22Rv1 (cell line): ENCODE results near the gene RPL35.
A peak's percentile ranks its signal among the peaks of the same experiment; 100 is the strongest.

ENCODE experiments used
- H3K27ac ChIP-seq: fragments of 450-650 bp; 2 replicates; pipeline ENCODE4 v1.5.1; 2017
- ZFX ChIP-seq: fragments of 450-650 bp; IDR thresholded peaks from 2 replicates; pipeline ENCODE4 v1.6.1; 2017; ENCODE audit warnings: antibody characterized with exemption, borderline replicate concordance
- TF ChIP-seq, protein P1 (sequence below): fragments of 450-650 bp; IDR thresholded peaks from 2 replicates; pipeline ENCODE4 v1.5.1; 2017; ENCODE audit warnings: mild to moderate bottlenecking

RPL35 gene

DNA sequence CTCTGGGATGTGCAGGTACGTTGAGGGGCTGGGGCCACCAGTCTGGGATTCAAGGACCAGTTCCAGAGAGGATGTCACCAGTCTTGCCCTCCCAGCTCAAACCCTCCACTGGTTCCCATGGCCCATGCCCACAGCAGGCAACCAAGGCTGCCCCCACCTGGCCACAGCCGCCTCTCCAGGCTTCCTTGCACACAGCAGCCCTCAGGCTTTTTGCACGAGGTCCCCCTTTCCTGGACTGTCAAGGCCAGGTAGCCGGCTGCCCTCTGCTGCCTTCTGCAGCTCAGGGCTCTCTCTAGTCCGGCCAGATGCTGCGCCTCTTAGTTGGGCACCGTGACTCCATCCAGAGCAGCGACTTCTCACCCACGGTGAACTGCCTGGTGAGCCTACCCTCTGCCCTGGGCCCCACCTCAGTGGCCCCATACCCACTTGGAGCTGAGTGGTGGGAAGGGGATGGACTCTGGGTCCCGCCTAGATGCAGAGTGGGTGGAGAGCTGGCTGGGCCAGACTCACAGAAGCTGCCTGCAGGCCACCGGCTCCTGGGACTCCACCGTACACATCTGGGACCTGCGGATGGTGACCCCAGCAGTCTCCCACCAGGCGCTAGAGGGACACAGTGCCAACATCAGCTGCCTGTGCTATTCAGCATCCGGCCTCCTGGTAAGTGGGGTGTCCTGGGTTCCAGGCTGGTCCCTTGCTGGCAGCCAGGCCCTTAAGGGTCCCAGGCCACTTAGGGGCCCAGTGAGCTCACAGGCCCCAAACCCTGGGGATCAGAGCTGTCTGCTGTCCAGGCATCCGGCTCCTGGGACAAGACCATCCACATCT is 5.6 kb downstream of the RPL35 start:
- TF ChIP-seq ZFX, result no peak
- TF ChIP-seq, protein P1, sequence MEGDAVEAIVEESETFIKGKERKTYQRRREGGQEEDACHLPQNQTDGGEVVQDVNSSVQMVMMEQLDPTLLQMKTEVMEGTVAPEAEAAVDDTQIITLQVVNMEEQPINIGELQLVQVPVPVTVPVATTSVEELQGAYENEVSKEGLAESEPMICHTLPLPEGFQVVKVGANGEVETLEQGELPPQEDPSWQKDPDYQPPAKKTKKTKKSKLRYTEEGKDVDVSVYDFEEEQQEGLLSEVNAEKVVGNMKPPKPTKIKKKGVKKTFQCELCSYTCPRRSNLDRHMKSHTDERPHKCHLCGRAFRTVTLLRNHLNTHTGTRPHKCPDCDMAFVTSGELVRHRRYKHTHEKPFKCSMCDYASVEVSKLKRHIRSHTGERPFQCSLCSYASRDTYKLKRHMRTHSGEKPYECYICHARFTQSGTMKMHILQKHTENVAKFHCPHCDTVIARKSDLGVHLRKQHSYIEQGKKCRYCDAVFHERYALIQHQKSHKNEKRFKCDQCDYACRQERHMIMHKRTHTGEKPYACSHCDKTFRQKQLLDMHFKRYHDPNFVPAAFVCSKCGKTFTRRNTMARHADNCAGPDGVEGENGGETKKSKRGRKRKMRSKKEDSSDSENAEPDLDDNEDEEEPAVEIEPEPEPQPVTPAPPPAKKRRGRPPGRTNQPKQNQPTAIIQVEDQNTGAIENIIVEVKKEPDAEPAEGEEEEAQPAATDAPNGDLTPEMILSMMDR, result peak; percentile 68
- H3K27ac ChIP-seq, result no peak overlapping the region

DNA sequence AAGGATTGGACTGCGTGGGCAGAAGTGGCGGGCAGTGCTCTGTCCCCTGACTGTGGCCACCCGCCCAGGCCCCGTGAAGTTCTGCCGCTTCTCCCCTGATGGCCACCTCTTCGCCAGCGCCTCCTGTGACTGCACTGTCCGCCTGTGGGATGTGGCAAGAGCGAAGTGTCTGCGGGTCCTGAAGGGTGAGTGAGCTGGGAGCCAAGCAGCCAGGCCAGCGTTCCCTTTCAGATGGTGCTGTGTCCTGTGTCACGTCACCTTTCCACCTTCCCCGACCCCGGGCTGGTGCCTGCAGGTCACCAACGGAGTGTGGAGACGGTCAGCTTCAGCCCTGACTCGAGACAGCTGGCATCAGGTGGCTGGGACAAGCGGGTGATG is 6.2 kb downstream of the RPL35 start:
- TF ChIP-seq, protein P1, result no peak
- TF ChIP-seq ZFX, result no peak
- H3K27ac ChIP-seq, result no peak overlapping the region

DNA sequence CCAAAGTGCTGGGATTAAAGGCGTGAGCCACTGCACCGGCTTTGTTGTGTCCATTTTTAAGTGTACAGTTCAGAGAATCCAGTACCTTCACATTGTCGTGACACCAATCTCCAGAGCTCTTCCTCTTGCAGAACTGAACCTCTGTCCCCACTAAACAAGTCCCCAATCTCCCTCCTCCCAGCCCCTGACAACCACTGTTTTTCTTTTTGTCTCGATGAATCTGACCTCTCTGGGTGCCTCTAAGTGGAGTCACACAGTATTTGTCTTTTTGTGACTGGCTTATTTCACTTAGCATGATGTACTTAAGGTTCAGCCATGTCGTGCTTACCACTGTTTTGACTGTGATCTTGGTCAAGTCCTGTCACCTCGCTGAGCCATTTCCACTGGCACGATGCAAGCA is 6.9 kb downstream of the RPL35 start:
- peak overlapping the region; percentile 27; the same call in 1 of the 2 replicates for H3K27ac ChIP-seq
- TF ChIP-seq, protein P1, result no peak

DNA sequence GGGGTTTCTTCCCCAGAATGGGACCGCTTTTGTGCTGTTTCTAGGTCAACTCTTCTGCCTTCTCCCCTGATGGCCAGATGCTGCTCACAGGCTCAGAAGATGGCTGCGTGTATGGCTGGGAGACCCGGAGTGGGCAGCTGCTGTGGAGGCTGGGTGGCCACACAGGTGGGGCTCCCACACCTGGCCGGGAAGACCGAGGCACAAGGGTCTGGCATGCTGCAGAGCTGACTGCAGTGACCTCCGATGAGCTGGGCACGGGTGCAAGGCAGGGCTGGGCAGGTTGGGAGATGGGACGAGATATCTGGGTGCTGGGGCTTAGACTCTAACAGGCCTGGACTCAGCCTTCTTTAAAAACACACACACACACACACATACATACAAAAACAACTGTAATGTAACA is 7.6 kb downstream of the RPL35 start:
- no peak overlapping the region for H3K27ac ChIP-seq
- no peak for TF ChIP-seq ZFX
- TF ChIP-seq, protein P1, result no peak

DNA sequence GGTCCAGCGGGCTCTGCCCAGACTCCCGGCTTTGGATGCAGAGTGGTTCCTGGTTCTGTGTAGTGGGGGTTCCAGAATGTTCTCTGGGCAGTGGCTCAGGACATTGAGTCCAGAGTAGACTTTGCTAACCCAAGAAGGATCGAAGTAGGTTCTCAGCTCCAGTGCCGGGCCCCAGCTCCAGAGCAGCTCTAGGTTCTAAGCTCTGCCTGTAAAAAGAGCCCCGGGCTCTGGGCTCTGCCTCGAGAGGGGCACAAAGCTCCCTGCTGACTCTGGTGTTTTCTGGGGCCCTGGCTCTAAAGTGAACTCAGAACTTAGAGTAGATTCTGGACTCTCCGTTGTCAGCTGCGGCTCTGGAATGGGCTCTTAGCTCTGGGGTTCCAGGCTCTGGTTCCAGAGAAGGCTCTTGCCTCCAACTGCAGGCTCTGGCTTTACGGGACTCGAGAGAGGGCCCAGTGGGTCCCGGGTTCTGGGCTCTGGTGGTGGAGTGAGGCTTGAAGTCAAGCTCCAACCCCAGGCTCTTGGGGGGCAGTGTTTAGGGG is 8.1 kb downstream of the RPL35 start:
- no peak overlapping the region for H3K27ac ChIP-seq
- TF ChIP-seq, protein P1, result no peak
- TF ChIP-seq ZFX, result no peak

DNA sequence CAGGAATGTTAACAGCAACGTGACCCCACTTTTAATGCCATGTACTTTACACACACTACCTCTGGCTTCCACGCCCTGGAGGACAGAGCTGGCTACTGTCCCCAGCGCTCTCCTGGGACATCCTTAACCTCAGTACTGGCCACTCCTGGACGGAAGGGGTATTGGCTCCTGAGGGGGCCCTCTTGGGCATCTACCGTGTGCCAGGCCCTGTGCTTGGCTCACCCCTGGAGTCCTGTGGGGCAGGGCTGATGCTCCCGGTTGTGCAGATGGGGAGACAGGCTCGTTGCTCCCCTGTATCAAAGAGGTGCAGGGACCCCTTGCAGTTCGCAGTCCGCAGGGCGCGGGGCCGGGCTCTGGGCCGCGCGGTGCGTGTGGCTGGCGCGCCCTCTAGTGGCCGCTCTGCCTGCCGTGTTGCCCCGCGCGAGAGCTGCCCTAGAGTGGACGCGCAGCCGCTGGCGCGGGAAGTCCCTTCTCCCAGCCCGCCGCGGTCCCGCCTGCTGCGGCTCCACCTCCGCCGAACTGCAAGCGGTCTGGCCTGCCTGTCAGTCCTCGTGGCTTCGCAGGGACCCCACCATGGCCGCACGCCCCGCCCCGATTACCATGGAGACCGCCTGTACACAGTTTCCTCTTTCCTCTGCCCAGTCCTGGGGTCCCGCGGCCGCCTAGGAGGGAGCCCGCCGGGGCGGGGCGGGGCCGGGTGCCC is 8.8 kb downstream of the RPL35 start, which contains the start of gene WDR38:
Gene WDR38 (plus strand): TSS at position 632 of the 703 bp plus-strand sequence. CDS start 72 bp downstream, outside the sequence.
- no peak for TF ChIP-seq ZFX
- TF ChIP-seq, protein P1, result peak; percentile 100
- no peak within 1 kb of the TSS for H3K27ac ChIP-seq
